K562 (cell line): ENCODE measurements around the gene KSR2. TPM values are rescaled to one million over a fixed set of nuclear protein-coding genes. Genes with fewer than 3 reads are reported as not detected.

Experiments used
- ATAC-seq: fragments of 200-7000 bp; cut with Tn5 transposase; 3 replicates; pipeline ENCODE4 v1.9.1; 2020; ENCODE audit warnings: moderate library complexity
- BruUV-seq: library from RNA; stranded (reverse); fragments of 400-500 nt; replicated peaks from 2 replicates; lab custom pipeline; 2021; lab: Mats Ljungman, UMichigan
- CTCF ChIA-PET: fragments of 300-600 bp; formaldehyde crosslinking; extraction: SDS; loops from one replicate; lab custom pipeline; 2021; ENCODE audit warnings: low intra/inter-chr PET ratio; lab: Yijun Ruan, JAX
- POLR2A ChIA-PET: fragments of 300-600, 350-650 bp; sonication (Branson Sonifier 250); formaldehyde crosslinking; extraction: SDS; loops from one replicate; lab custom pipeline; 2021; ENCODE audit warnings: antibody characterized with exemption, inconsistent platforms; lab: Yijun Ruan, JAX
- DNase-seq, 4 experiments: peaks; one replicate each; pipeline versions ENCODE4 v3.0.0 to v3.0.0-alpha.2; 2011 to 2018; ENCODE audit warnings: low spot score in 3 of 4, mixed read lengths in 3 of 4; ENCODE audit errors: extremely low read depth in 1 of 4
- FAIRE-seq: peaks from 2 replicates; lab custom pipeline; 2011; peaks lifted over from hg19 to GRCh38; lab: Jason Lieb, UNC
- H2AFZ ChIP-seq: 2 replicates; pipeline ENCODE4 v1.6.0; 2011; ENCODE audit warnings: low read depth, low read length, control low read depth, inconsistent platforms
- H3K27ac ChIP-seq: fragments of 200-600 bp; 3 replicates; pipeline ENCODE4 v1.8.0; 2011; ENCODE audit warnings: low read depth, mild to moderate bottlenecking, control low read depth, inconsistent platforms, low read length, moderate library complexity, mixed read lengths; ENCODE audit errors: extremely low read depth
- H3K27me3 ChIP-seq, 2 experiments: fragments of 300-600 bp in 1 of 2; 2 replicates in 1 of 2; 3 replicates in 1 of 2; pipeline versions ENCODE4 v1.6.0 to v1.8.0; 2011; ENCODE audit warnings: inconsistent platforms in 2 of 2, low read length in 2 of 2, mild to moderate bottlenecking in 1 of 2, mixed read lengths in 1 of 2, moderate library complexity in 1 of 2; ENCODE audit not compliant: control insufficient read depth in 2 of 2, insufficient read depth in 2 of 2
- H3K36me3 ChIP-seq: fragments of 300-600 bp; 3 replicates; pipeline ENCODE4 v1.8.0; 2011; ENCODE audit warnings: mild to moderate bottlenecking, low read length, inconsistent platforms; ENCODE audit not compliant: control insufficient read depth, insufficient read depth
- H3K4me1 ChIP-seq, 2 experiments: fragments of 200-600 bp in 1 of 2; replicated peaks in 1 of 2; 2 replicates in 1 of 2; 3 replicates in 1 of 2; pipeline versions ENCODE4 v1.5.1 to v1.8.0; 2011; ENCODE audit warnings: inconsistent platforms in 2 of 2, low read length in 2 of 2, mild to moderate bottlenecking in 1 of 2, mixed read lengths in 1 of 2, moderate library complexity in 1 of 2; ENCODE audit not compliant: control insufficient read depth in 2 of 2, insufficient read depth in 2 of 2
- H3K4me2 ChIP-seq: 2 replicates; pipeline ENCODE4 v1.6.1; 2011; ENCODE audit warnings: low read length, control low read depth, inconsistent platforms, mixed read lengths; ENCODE audit not compliant: insufficient read depth
- H3K4me3 ChIP-seq: fragments of 200-600 bp; sonication (generic), shearing (Covaris generic); 2 replicates; pipeline ENCODE4 v1.5.1; 2016; ENCODE audit warnings: control low read depth, inconsistent platforms
- H3K79me2 ChIP-seq: fragments of 200-600 bp; 3 replicates; pipeline ENCODE4 v1.8.0; 2011; ENCODE audit warnings: low read length, inconsistent platforms; ENCODE audit not compliant: control insufficient read depth, insufficient read depth
- H3K9ac ChIP-seq, 2 experiments: 2 replicates each; pipeline versions ENCODE4 v1.6.0 to v1.6.1; 2011; ENCODE audit warnings: low read depth in 2 of 2, low read length in 2 of 2, control low read depth in 1 of 2, inconsistent platforms in 1 of 2, mild to moderate bottlenecking in 1 of 2, mixed read lengths in 1 of 2; ENCODE audit not compliant: insufficient read depth in 1 of 2
- H3K9me1 ChIP-seq: one replicate; pipeline ENCODE4 v1.6.0; 2011; ENCODE audit warnings: inconsistent platforms, mild to moderate bottlenecking, low read length, moderate library complexity; ENCODE audit not compliant: control insufficient read depth, insufficient read depth
- H3K9me3 ChIP-seq: replicated peaks from 2 replicates; pipeline ENCODE4 v1.5.1; 2011; ENCODE audit warnings: low read depth, low read length, inconsistent platforms; ENCODE audit not compliant: control insufficient read depth, insufficient read depth
- H4K20me1 ChIP-seq: replicated peaks from 2 replicates; pipeline ENCODE4 v1.6.1; 2011; ENCODE audit warnings: low read length, inconsistent platforms, mixed read lengths; ENCODE audit not compliant: control insufficient read depth, insufficient read depth
- ATF7 ChIP-seq: fragments of 450-650 bp; IDR thresholded peaks from 2 replicates; pipeline ENCODE4 v1.7.1; 2014; ENCODE audit warnings: mild to moderate bottlenecking, moderate library complexity
- C11orf30 ChIP-seq: fragments of 450-650 bp; IDR thresholded peaks from 2 replicates; pipeline ENCODE4 v1.6.1; 2016; ENCODE audit warnings: low read depth, mild to moderate bottlenecking
- JUN ChIP-seq, 2 experiments: sonication (generic) in 1 of 2; formaldehyde crosslinking in 1 of 2; IDR thresholded peaks; 2 replicates each; pipeline versions ENCODE4 v1.6.1 to v1.8.0; 2012 to 2022; ENCODE audit warnings: borderline replicate concordance in 2 of 2, mild to moderate bottlenecking in 2 of 2, improper control_type of control experiment in 1 of 2, low read depth in 1 of 2, low read length in 1 of 2, missing genetic modification reagents in 1 of 2
- MXI1 ChIP-seq: IDR thresholded peaks from 2 replicates; pipeline ENCODE4 v1.6.1; 2011; ENCODE audit warnings: low read depth, mild to moderate bottlenecking, improper control_type of control experiment, low read length
- NR2C1 ChIP-seq, 2 experiments: fragments of 450-650 bp; IDR thresholded peaks; 2 replicates each; pipeline ENCODE4 v1.6.1; 2017; ENCODE audit warnings: mild to moderate bottlenecking in 2 of 2, antibody characterized with exemption in 1 of 2, inconsistent platforms in 1 of 2, missing compliant biosample characterization in 1 of 2, missing genetic modification characterization in 1 of 2
- RCOR1 ChIP-seq, 2 experiments: IDR thresholded peaks; 2 replicates each; pipeline ENCODE4 v1.6.1; 2012; ENCODE audit warnings: low read depth in 2 of 2, low read length in 2 of 2, borderline replicate concordance in 1 of 2, improper control_type of control experiment in 1 of 2
- SUPT5H ChIP-seq: fragments of 450-650 bp; IDR thresholded peaks from 2 replicates; pipeline ENCODE4 v1.6.1; 2016
- ZFP36 ChIP-seq: fragments of 150-350 bp; IDR thresholded peaks from 2 replicates; pipeline ENCODE4 v1.6.1; 2018; ENCODE audit warnings: low read length, low read depth; ENCODE audit not compliant: partially characterized antibody
- ZFPM2 ChIP-seq: fragments of 250-450 bp; sonication (Bioruptor Pico); IDR thresholded peaks from 2 replicates; pipeline ENCODE4 v1.5.1; 2022; ENCODE audit warnings: mild to moderate bottlenecking
- ZNF253 ChIP-seq: fragments of 250-450 bp; sonication (Bioruptor Pico); conservative IDR thresholded peaks from 2 replicates; pipeline ENCODE4 v1.6.1; 2021; ENCODE audit warnings: mild to moderate bottlenecking
- ZNF644 ChIP-seq: fragments of 200-800 bp; sonication (Bioruptor generic); IDR thresholded peaks from 2 replicates; pipeline ENCODE4 v1.6.1; 2016; ENCODE audit warnings: low read depth, missing genetic modification characterization, missing compliant biosample characterization
- whole genome bisulfite sequencing: fragments of 100-300 bp; shearing (Covaris generic); methylation state at CpG from one replicate; pipeline ENCODE4 v1.1.6; 2016; ENCODE audit warnings: low coverage, mixed read lengths; ENCODE audit not compliant: insufficient coverage; ENCODE audit errors: missing lambda C conversion rate; 5-methylcytosine and 5-hydroxymethylcytosine counted together
- in situ Hi-C: fragments of 300-500 bp; cut with MboI; formaldehyde crosslinking; loops from 4 replicates; pipeline ENCODE4 v1.15.0; 2018; ENCODE audit warnings: inconsistent platforms, mixed read lengths
- intact Hi-C: fragments of 100-400 bp; cut with micrococcal nuclease; formaldehyde crosslinking; loops from 2 replicates; pipeline ENCODE4 v1.14.2; 2022
- polyA plus RNA-seq, 8 experiments: library from polyadenylated mRNA; depleted of rRNA in 4 of 8; stranded (reverse) in 5 of 8; unstranded in 3 of 8; fragments of >200 nt; fragmentation: Nextera tagmentation in 2 of 8; fragmentation: Illumina TruSeq in 1 of 8; extraction: Ambion mirVana in 2 of 8; extraction: Trizol in 1 of 8; gene quantifications; 2 replicates each; pipeline versions ENCODE4 v1.2.1 to v1.2.3, GENCODE V29; 2011 to 2014; ENCODE audit warnings: inconsistent platforms in 1 of 8, missing spikeins in 1 of 8
- total RNA-seq, 7 experiments: library from RNA; depleted of rRNA in 6 of 7; stranded (reverse); fragments of >200 nt in 6 of 7; fragmentation: Illumina TruSeq in 2 of 7; extraction: Trizol in 2 of 7; gene quantifications; 2 replicates each; pipeline versions ENCODE4 v1.2.1 to v1.2.3, GENCODE V29; 2011 to 2021; ENCODE audit warnings: low replicate concordance in 1 of 7
- TF ChIP-seq, protein P1 (sequence below), 2 experiments: fragments of 450-650 bp; IDR thresholded peaks; 2 replicates each; pipeline ENCODE4 v1.6.1; 2018; ENCODE audit warnings: mild to moderate bottlenecking in 2 of 2, low read depth in 1 of 2; ENCODE audit not compliant: partially characterized antibody in 2 of 2
- TF ChIP-seq, protein P2 (sequence below), 2 experiments: IDR thresholded peaks; 2 replicates each; pipeline ENCODE4 v1.6.1; 2011; ENCODE audit warnings: borderline replicate concordance in 1 of 2, control low read depth in 1 of 2, low read depth in 1 of 2, low read length in 1 of 2, mild to moderate bottlenecking in 1 of 2, mixed read lengths in 1 of 2, moderate library complexity in 1 of 2; ENCODE audit not compliant: insufficient read depth in 1 of 2, insufficient read length in 1 of 2, poor library complexity in 1 of 2, severe bottlenecking in 1 of 2; ENCODE audit errors: extremely low read depth in 1 of 2

Gene KSR2
- total and polyA plus RNA-seq, 9 of the 15 experiments (the other 6 are each of a cell fraction or from before 2014, with no cell fraction given) = not detected

DNA sequence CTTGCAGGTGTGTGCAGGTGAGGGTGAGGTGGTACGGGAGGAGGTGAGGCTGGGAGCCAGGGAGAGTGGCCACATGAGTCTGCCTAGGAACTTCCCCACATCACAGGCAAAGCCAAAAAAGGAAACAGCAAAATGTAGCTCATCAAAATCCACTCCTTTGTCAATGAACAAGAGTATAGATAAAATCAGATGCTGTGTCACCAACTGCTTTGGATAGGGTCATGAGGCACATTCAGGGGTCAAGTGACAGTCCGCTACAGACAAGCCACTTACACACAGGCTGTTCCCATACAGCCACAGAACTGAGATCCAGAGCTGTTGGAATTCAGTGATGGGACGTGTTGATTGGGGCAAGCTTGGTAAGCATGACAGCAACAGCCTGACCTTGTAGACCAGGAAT lies 507.1 kb downstream of the KSR2 start:
- Histone ChIP-seq H3K79me2 (no peaks in the 10 kb centered on the region), H3K4me1 (peaks cover 3 to 5% of the 10 kb centered on the region in 2 experiments; a peak in 2 of 5 replicates), H3K36me3 (no peaks in the 10 kb centered on the region), H3K9me1 (no peaks in the 10 kb centered on the region), H3K4me3 (no peak overlapping the region), H3K4me2 (no peak overlapping the region), H3K27ac (no peak overlapping the region), H2AFZ (no peak overlapping the region), H3K9ac (no peak overlapping the region), H4K20me1 (no peaks in the 10 kb centered on the region), H3K9me3 (no peaks in the 10 kb centered on the region), H3K27me3 (peaks cover 0 to 20% of the 10 kb centered on the region in 2 experiments; a peak in 2 of 5 replicates)
- ChIA-PET CTCF (no interaction called here), POLR2A (no interaction called here)
- peak; percentile 59; the same call in 2 of the 3 replicates for ATAC-seq
- WGBS = 2% methylated on average over 3 of the region's 3 CpGs
- DNase-seq = peak in 2 of 4 experiments; percentile 15 to 17
- BruUV-seq = no TSS peak
- in situ Hi-C loops (no loop called here), intact Hi-C loops (no loop called here)
- FAIRE-seq = peak; percentile 37
- TF ChIP-seq RCOR1 (IDR thresholded peaks at IDR 0.05; ENCODE audit: borderline replicate concordance in 1 of 2, low read depth in 2 of 2, low read length in 2 of 2) (0 out of 4 replicates have a peak, but pooled peaks of 1 of the 2 experiments have one; percentile 9), C11orf30 (no peak), ZFP36 (no peak), ZNF644 (tag) (no peak), JUN (IDR thresholded peaks at IDR 0.05; ENCODE audit: borderline replicate concordance, low read depth, low read length) (no peak), JUN (CRISPR knock-in tag; IDR thresholded peaks at IDR 0.05; ENCODE audit: borderline replicate concordance) (no peak), ATF7 (no peak), SUPT5H (no peak), ZNF253 (CRISPR knock-in tag) (no peak), MXI1 (no peak), ZFPM2 (CRISPR knock-in tag) (no peak), NR2C1 (IDR thresholded peaks at IDR 0.05) (peak; percentile 42; the same call in 1 of the 2 replicates), NR2C1 (tag; IDR thresholded peaks at IDR 0.05) (no peak; the same call in 1 of the 2 replicates)
- TF ChIP-seq, protein P1, sequence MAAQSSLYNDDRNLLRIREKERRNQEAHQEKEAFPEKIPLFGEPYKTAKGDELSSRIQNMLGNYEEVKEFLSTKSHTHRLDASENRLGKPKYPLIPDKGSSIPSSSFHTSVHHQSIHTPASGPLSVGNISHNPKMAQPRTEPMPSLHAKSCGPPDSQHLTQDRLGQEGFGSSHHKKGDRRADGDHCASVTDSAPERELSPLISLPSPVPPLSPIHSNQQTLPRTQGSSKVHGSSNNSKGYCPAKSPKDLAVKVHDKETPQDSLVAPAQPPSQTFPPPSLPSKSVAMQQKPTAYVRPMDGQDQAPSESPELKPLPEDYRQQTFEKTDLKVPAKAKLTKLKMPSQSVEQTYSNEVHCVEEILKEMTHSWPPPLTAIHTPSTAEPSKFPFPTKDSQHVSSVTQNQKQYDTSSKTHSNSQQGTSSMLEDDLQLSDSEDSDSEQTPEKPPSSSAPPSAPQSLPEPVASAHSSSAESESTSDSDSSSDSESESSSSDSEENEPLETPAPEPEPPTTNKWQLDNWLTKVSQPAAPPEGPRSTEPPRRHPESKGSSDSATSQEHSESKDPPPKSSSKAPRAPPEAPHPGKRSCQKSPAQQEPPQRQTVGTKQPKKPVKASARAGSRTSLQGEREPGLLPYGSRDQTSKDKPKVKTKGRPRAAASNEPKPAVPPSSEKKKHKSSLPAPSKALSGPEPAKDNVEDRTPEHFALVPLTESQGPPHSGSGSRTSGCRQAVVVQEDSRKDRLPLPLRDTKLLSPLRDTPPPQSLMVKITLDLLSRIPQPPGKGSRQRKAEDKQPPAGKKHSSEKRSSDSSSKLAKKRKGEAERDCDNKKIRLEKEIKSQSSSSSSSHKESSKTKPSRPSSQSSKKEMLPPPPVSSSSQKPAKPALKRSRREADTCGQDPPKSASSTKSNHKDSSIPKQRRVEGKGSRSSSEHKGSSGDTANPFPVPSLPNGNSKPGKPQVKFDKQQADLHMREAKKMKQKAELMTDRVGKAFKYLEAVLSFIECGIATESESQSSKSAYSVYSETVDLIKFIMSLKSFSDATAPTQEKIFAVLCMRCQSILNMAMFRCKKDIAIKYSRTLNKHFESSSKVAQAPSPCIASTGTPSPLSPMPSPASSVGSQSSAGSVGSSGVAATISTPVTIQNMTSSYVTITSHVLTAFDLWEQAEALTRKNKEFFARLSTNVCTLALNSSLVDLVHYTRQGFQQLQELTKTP (IDR thresholded peaks at IDR 0.05; ENCODE audit: low read depth in 1 of 2, partially characterized antibody in 2 of 2) = no peak
- TF ChIP-seq, protein P2, sequence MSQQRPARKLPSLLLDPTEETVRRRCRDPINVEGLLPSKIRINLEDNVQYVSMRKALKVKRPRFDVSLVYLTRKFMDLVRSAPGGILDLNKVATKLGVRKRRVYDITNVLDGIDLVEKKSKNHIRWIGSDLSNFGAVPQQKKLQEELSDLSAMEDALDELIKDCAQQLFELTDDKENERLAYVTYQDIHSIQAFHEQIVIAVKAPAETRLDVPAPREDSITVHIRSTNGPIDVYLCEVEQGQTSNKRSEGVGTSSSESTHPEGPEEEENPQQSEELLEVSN (IDR thresholded peaks at IDR 0.05; ENCODE audit: borderline replicate concordance in 1 of 2, extremely low read depth in 1 of 2, insufficient read depth in 1 of 2, insufficient read length in 1 of 2, low read depth in 1 of 2, low read length in 1 of 2, poor library complexity in 1 of 2, severe bottlenecking in 1 of 2) = no peak
